ENCODE measurements around the gene SYCP2.

- TF ChIP-seq GATA3 (IDR thresholded peaks at IDR 0.05; ENCODE audit: low read depth, low read length) (no peak), GATA2 (IDR thresholded peaks at IDR 0.05; ENCODE audit: low read depth, low read length) (no peak)
Observed at GRCh38 chr20:59848182-59848581, 85.3 kb downstream of the SYCP2 start.
